Measurements from ENCODE around the gene CAB39.
A peak's percentile ranks its signal among the peaks of the same experiment; 100 is the strongest.

CAB39 gene

DNA sequence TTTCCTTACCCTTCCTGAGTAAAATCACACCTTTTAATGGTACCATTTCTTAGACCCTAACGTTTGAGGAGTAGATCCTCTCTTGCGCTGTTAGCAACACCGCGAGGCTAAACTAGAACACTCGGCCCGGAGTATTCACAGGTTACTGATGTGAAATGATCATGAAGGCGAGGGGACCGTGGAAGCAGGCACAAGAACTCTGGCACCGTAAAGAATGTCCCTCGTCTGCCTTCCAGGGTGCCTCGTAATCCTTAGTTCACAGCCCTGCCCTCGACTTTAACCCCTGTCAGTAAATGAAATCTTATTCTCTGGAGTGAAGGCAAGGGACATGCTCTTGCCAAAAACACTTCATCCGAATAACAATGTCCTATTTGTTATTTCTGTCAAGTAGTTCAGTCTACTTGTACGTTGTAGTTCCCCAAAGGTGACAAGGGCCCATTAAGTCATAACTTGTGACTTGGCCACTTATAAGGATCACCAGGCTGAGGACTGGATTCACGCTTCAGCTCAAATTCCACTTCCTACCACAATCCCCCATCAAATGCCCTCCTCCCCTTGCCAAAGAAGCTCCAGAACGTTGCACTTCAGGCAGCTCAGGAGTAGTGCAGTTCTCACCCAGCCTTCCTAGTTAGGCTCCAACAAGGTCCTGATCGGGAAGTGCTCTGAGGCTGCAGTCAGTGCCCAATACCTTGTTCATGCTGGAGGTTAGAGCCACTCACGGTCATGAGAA is 108.8 kb downstream of the CAB39 start:
- no peak for DNase-seq (ENCODE audit: low read depth, low spot score)
- in situ Hi-C loops (cut with HindIII; ENCODE audit: low sequenced_read_pairs) = no loop called here
- no peak overlapping the region for H3K4me3 ChIP-seq (ENCODE audit: low read depth, low read length)
- TF ChIP-seq, protein P1, sequence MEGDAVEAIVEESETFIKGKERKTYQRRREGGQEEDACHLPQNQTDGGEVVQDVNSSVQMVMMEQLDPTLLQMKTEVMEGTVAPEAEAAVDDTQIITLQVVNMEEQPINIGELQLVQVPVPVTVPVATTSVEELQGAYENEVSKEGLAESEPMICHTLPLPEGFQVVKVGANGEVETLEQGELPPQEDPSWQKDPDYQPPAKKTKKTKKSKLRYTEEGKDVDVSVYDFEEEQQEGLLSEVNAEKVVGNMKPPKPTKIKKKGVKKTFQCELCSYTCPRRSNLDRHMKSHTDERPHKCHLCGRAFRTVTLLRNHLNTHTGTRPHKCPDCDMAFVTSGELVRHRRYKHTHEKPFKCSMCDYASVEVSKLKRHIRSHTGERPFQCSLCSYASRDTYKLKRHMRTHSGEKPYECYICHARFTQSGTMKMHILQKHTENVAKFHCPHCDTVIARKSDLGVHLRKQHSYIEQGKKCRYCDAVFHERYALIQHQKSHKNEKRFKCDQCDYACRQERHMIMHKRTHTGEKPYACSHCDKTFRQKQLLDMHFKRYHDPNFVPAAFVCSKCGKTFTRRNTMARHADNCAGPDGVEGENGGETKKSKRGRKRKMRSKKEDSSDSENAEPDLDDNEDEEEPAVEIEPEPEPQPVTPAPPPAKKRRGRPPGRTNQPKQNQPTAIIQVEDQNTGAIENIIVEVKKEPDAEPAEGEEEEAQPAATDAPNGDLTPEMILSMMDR (IDR thresholded peaks at IDR 0.05; ENCODE audit: low read depth, low read length) = no peak

DNA sequence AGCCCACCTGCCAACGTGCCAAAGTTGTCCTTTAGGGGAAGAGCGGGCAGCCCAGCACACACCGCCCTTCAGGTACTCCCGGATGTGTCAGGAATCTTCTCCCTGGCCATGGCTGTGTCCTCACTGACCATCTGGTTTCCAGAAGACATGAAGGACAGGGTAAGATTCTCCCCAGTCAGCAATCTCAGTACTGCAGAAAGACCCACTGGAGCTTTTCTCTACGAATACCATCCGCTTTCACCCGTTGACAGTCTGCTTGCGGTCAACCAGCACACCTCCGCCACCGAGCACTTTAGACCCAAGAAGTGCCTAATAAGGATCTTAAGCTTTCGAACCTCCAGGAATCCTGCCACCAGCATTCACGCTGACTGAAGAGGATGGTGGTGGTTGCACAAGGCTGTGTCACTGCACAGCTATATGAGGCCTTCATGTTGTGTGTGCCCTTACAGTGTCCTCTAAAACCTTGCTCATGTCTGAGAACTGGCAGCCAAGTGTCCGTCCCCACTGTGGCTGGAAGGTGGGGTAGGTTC is 109.4 kb downstream of the CAB39 start:
- in situ Hi-C loops (cut with HindIII; ENCODE audit: low sequenced_read_pairs) = no loop called here
- H3K4me3 ChIP-seq (ENCODE audit: low read depth, low read length) = no peak overlapping the region
- no peak for DNase-seq (ENCODE audit: low read depth, low spot score)
- TF ChIP-seq, protein P1 (IDR thresholded peaks at IDR 0.05; ENCODE audit: low read depth, low read length) = no peak

DNA sequence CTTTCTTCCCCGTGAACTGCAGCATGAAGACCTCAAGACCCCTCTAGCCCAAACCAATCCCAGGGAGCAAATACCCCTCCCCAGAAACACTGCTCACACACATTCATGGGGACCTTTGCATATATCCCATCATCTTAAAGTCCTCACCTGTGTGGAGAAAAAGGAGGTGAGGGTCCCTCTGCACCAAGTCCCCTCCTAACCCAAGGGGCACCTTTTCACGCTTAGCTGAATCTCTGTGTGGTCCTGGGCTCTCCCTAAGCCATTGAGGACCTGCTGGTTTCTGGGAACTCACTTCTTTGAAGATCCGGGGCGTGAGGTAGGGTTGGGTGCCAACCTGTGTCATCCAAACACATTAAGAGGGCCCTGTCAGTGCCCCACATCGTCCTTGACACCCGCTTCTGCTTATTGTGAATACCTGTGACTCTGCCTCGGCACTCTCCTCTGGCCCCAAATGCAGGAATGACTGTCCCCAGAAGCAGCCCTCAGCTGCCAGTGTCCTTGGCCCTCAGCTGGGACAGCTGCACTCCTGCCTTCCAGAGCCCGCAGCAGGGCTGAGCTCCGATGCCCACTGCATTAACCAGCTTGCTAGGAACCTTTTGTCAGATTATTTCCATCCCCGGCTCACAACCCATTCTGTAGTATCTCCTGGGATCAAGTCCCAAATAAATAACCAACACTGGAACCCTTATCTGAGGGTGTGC is 110.8 kb downstream of the CAB39 start:
- in situ Hi-C loops (cut with HindIII; ENCODE audit: low sequenced_read_pairs) = no loop called here
- TF ChIP-seq, protein P1 (IDR thresholded peaks at IDR 0.05; ENCODE audit: low read depth, low read length) = no peak
- H3K4me3 ChIP-seq (ENCODE audit: low read depth, low read length) = no peak overlapping the region
- no peak for DNase-seq (ENCODE audit: low read depth, low spot score)

DNA sequence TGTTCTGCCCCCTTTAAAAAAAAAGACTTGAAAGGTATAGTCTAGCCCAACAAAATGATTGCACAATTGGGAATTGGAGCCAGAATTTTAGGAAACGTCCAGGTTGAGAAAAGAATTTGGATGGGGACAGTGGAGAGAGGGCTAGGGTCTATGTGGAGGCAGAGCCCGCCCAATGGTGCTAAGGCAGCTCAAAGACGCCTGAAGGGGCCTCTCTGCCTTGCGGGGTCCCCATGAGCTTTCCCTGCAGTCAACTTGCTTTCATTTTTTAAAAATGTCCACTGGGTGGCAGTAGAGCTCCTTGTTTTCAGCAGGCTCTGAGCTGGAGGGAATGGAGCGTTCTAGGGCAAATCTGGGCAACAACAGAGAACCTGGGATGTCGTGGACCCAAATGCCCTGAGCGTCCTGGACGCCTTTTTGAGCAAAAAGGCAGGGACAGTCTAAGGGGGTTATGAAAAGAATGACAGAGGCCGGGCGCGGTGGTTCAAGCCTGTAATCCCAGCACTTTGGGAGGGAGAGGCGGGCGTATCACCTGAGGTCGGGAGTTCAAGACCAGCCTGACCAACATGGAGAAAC is 111.8 kb downstream of the CAB39 start:
- TF ChIP-seq, protein P1 (IDR thresholded peaks at IDR 0.05; ENCODE audit: low read depth, low read length) = peak; percentile 60
- peak; percentile 78 for DNase-seq (ENCODE audit: low read depth, low spot score)
- in situ Hi-C loops (cut with HindIII; ENCODE audit: low sequenced_read_pairs) = no loop called here
- peak overlapping the region; percentile 16 for H3K4me3 ChIP-seq (ENCODE audit: low read depth, low read length)

DNA sequence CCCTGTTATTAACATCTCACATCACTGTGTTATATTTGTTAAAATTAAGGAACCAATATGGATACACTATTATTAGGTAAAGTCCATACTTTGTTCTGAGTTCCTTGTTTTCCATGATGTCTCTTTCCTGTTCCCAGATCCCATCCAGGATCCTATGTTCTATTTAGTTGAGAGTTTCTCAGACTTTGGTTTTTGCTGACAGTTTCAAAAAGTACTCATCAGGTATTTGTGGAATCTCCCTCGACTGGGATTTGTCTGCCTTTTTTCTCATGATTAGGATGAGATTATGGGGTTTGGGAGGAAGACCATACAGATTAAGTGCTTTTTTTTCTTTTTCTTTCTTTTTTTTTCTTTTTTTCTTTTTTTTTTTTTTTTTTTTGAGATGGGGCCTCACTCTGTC is 112.7 kb downstream of the CAB39 start:
- DNase-seq (ENCODE audit: low read depth, low spot score) = no peak
- H3K4me3 ChIP-seq (ENCODE audit: low read depth, low read length) = no peak overlapping the region
- TF ChIP-seq, protein P1 (IDR thresholded peaks at IDR 0.05; ENCODE audit: low read depth, low read length) = no peak
- in situ Hi-C loops (cut with HindIII; ENCODE audit: low sequenced_read_pairs) = no loop called here

DNA sequence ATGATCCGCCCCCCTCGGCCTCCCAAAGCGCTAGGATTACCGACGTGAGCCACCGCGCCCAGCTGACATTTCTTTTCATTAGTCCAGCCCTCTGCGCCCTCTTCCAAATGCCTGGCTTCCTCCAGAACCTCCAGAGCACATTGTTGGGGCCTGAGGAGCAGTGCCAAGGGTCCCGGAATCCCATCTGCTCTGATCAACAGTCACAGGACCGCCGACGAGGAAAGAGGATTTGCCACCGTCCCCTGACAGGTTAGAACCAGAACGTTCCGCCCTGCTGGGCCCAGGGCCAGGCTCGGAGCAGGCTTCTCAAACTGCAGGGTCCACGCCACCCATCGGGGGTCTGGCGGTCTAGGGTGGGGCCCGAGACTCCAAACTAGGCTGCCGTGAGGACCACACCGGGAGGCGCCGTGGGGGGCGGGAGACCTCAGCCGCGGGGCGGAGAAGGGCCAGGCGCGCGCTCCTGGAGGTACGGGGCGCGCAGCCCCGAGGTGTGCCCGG is 115.2 kb downstream of the CAB39 start:
- no peak for DNase-seq (ENCODE audit: low read depth, low spot score)
- TF ChIP-seq, protein P1 (IDR thresholded peaks at IDR 0.05; ENCODE audit: low read depth, low read length) = no peak
- in situ Hi-C loops (cut with HindIII; ENCODE audit: low sequenced_read_pairs) = no loop called here
- H3K4me3 ChIP-seq (ENCODE audit: low read depth, low read length) = no peak overlapping the region
